Mesenchymal stem cell (in vitro differentiated cells and primary cell): ENCODE data around the gene GPATCH8.

Experiments used
- DNase-seq: peaks from one replicate; pipeline ENCODE4 v3.0.0-alpha.2; 2013
- H2AFZ ChIP-seq: one replicate; pipeline ENCODE4 v1.6.1; 2013; ENCODE audit warnings: low read depth, mild to moderate bottlenecking, control low read depth, inconsistent platforms, low read length, moderate library complexity
- H2AK5ac ChIP-seq: 2 replicates; pipeline ENCODE4 v1.6.1; 2013; ENCODE audit warnings: low read length, moderate library complexity, mild to moderate bottlenecking, inconsistent platforms; ENCODE audit not compliant: severe bottlenecking
- H2BK120ac ChIP-seq: one replicate; pipeline ENCODE4 v1.6.1; 2013; ENCODE audit warnings: low read depth, mild to moderate bottlenecking, inconsistent platforms, low read length, moderate library complexity
- H2BK12ac ChIP-seq, 2 experiments: one replicate each; pipeline ENCODE4 v1.6.1; 2013; ENCODE audit warnings: inconsistent platforms in 2 of 2, low read length in 2 of 2, mild to moderate bottlenecking in 2 of 2, moderate library complexity in 2 of 2, control low read depth in 1 of 2
- H2BK15ac ChIP-seq: one replicate; pipeline ENCODE4 v1.6.1; 2013; ENCODE audit warnings: mild to moderate bottlenecking, low read depth, inconsistent platforms; ENCODE audit not compliant: poor library complexity, severe bottlenecking
- H2BK5ac ChIP-seq: 2 replicates; pipeline ENCODE4 v1.6.1; 2013; ENCODE audit warnings: low read depth, mild to moderate bottlenecking, low read length, control low read depth, inconsistent platforms; ENCODE audit not compliant: poor library complexity, severe bottlenecking
- H3K14ac ChIP-seq, 2 experiments: one replicate each; pipeline ENCODE4 v1.6.1; 2013; ENCODE audit warnings: inconsistent platforms in 2 of 2, low read length in 2 of 2, control low read depth in 1 of 2, mild to moderate bottlenecking in 1 of 2, moderate library complexity in 1 of 2
- H3K18ac ChIP-seq, 2 experiments: one replicate each; pipeline ENCODE4 v1.6.1; 2013; ENCODE audit warnings: inconsistent platforms in 2 of 2, low read length in 2 of 2, control low read depth in 1 of 2, low read depth in 1 of 2, mild to moderate bottlenecking in 1 of 2
- H3K23ac ChIP-seq, 2 experiments: one replicate each; pipeline ENCODE4 v1.6.1; 2013; ENCODE audit warnings: inconsistent platforms in 2 of 2, low read length in 2 of 2, mild to moderate bottlenecking in 2 of 2, moderate library complexity in 2 of 2, control low read depth in 1 of 2
- H3K27ac ChIP-seq: 2 replicates; pipeline ENCODE4 v1.5.1; 2013; ENCODE audit warnings: mild to moderate bottlenecking, moderate library complexity, low read length, control low read depth, inconsistent platforms; ENCODE audit not compliant: poor library complexity, severe bottlenecking
- H3K27me3 ChIP-seq, 2 experiments: 2 replicates each; pipeline versions ENCODE4 v1.6.1 to v1.7.0; 2013; ENCODE audit warnings: low read length in 2 of 2, mild to moderate bottlenecking in 2 of 2, moderate library complexity in 2 of 2, control low read depth in 1 of 2, inconsistent platforms in 1 of 2; ENCODE audit not compliant: control insufficient read depth in 1 of 2, insufficient read depth in 1 of 2
- H3K36me3 ChIP-seq, 2 experiments: 2 replicates each; pipeline versions ENCODE4 v1.6.1 to v1.7.0; 2013; ENCODE audit warnings: low read length in 2 of 2, control low read depth in 1 of 2, inconsistent platforms in 1 of 2, low read depth in 1 of 2, mild to moderate bottlenecking in 1 of 2; ENCODE audit not compliant: insufficient read depth in 2 of 2, control insufficient read depth in 1 of 2
- H3K4ac ChIP-seq, 2 experiments: one replicate each; pipeline ENCODE4 v1.6.1; 2013; ENCODE audit warnings: inconsistent platforms in 2 of 2, low read length in 2 of 2, mild to moderate bottlenecking in 2 of 2, moderate library complexity in 2 of 2, control low read depth in 1 of 2, low read depth in 1 of 2
- H3K4me1 ChIP-seq: 2 replicates; pipeline ENCODE4 v1.6.1; 2013; ENCODE audit warnings: low read depth, low read length, control low read depth; ENCODE audit not compliant: control insufficient read depth, insufficient read depth
- H3K4me2 ChIP-seq: 2 replicates; pipeline ENCODE4 v1.6.1; 2013; ENCODE audit warnings: low read length, mild to moderate bottlenecking, inconsistent platforms; ENCODE audit not compliant: poor library complexity, severe bottlenecking
- H3K4me3 ChIP-seq, 2 experiments: 2 replicates each; pipeline versions ENCODE4 v1.5.1 to v1.7.0; 2013; ENCODE audit warnings: low read length in 2 of 2, mild to moderate bottlenecking in 2 of 2, control low read depth in 1 of 2, low read depth in 1 of 2; ENCODE audit not compliant: insufficient read depth in 1 of 2
- H3K79me1 ChIP-seq: replicated peaks from 2 replicates; pipeline ENCODE4 v1.6.1; 2013; ENCODE audit warnings: mild to moderate bottlenecking, control low read depth, low read length, inconsistent platforms; ENCODE audit not compliant: poor library complexity, severe bottlenecking
- H3K9ac ChIP-seq: 2 replicates; pipeline ENCODE4 v1.7.0; 2013; ENCODE audit warnings: mild to moderate bottlenecking, low read length, moderate library complexity
- H3K9me3 ChIP-seq: 2 replicates; pipeline ENCODE4 v1.7.0; 2013; ENCODE audit warnings: mild to moderate bottlenecking, low read length; ENCODE audit not compliant: control insufficient read depth
- H4K8ac ChIP-seq: one replicate; pipeline ENCODE4 v1.6.1; 2013; ENCODE audit warnings: inconsistent platforms, mild to moderate bottlenecking, low read length, moderate library complexity
- H4K91ac ChIP-seq: one replicate; pipeline ENCODE4 v1.6.1; 2013; ENCODE audit warnings: mild to moderate bottlenecking, low read length, inconsistent platforms
- WGBS: methylation state at CpG from one replicate; pipeline ENCODE4 v1.1.7; 2013; ENCODE audit warnings: mixed read lengths; 5-methylcytosine and 5-hydroxymethylcytosine counted together

Gene GPATCH8

DNA sequence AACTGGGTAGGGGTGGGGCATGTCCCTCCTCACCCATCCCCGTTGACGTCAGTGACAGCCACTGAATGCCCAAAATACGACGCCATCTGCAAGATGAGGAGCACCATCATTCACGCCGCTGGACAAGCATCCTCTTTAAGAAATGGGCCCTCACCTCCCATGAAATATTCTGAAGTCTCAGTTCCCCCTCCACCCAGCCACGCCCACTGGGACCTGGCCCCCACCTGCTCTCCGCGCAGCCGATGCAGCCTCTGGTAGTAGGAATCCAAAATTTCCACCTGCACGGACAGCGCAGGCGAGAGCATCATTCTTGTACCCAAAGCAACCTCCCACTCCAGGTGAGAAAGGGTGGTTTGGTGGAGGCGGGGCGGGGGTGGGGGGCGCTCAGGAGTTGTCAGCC is 119.3 kb downstream of the GPATCH8 start:
- no peaks in the 10 kb centered on the region for H3K9me3 ChIP-seq
- no peak overlapping the region for H3K23ac ChIP-seq
- H4K91ac ChIP-seq, result peak overlapping the region; percentile 27
- H3K14ac ChIP-seq, result no peak overlapping the region
- H2BK12ac ChIP-seq, result no peak overlapping the region
- H2BK120ac ChIP-seq, result no peak overlapping the region
- H2AFZ ChIP-seq, result no peak overlapping the region
- H3K18ac ChIP-seq, result no peak overlapping the region
- no peaks in the 10 kb centered on the region for H3K79me1 ChIP-seq
- 68% methylated on average over 13 of the region's 16 CpGs for WGBS
- H3K27me3 ChIP-seq, result peaks cover 34 to 65% of the 10 kb centered on the region in 2 experiments
- no peak overlapping the region for H3K4ac ChIP-seq
- H2AK5ac ChIP-seq, result no peak overlapping the region
- no peak overlapping the region for H3K27ac ChIP-seq
- H2BK5ac ChIP-seq, result no peak overlapping the region
- H3K9ac ChIP-seq, result no peak overlapping the region
- H3K4me1 ChIP-seq, result peaks cover 17% of the 10 kb centered on the region
- no peak overlapping the region for H3K4me3 ChIP-seq
- H3K36me3 ChIP-seq, result no peaks in the 10 kb centered on the region
- H2BK15ac ChIP-seq, result no peak overlapping the region
- DNase-seq, result no peak
- no peak overlapping the region for H4K8ac ChIP-seq
- no peak overlapping the region for H3K4me2 ChIP-seq

DNA sequence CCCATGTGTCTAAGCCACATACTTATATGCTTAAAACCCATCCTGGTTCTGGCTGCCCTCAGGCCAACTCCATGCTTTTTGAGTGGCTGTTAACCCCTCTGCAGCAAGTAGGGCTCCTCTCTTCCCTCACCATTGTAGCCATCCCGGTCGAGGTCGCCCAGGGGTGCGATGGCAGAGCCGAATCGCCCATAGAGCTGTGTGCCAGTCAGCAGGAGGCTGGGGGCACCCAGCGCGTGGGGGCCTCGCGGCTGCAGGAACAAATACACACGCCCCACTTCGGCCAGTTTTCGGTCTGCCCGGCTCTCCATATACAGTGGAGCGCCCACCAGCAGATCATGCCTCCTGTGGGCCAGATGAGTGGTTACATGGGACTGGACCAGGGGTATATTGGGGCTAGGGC is 119.8 kb downstream of the GPATCH8 start:
- no peak for DNase-seq
- no peak overlapping the region for H3K14ac ChIP-seq
- H3K9ac ChIP-seq, result no peak overlapping the region
- no peaks in the 10 kb centered on the region for H3K9me3 ChIP-seq
- no peak overlapping the region for H3K4ac ChIP-seq
- no peak overlapping the region for H4K8ac ChIP-seq
- no peak overlapping the region for H2AFZ ChIP-seq
- no peak overlapping the region for H2BK12ac ChIP-seq
- H3K18ac ChIP-seq, result no peak overlapping the region
- H3K4me2 ChIP-seq, result no peak overlapping the region
- no peak overlapping the region for H3K27ac ChIP-seq
- H2BK120ac ChIP-seq, result no peak overlapping the region
- no peak overlapping the region for H3K4me3 ChIP-seq
- H3K79me1 ChIP-seq, result no peaks in the 10 kb centered on the region
- H3K23ac ChIP-seq, result no peak overlapping the region
- WGBS, result 95% methylated on average over 15 of the region's 15 CpGs
- H2BK15ac ChIP-seq, result no peak overlapping the region
- H3K36me3 ChIP-seq, result no peaks in the 10 kb centered on the region
- H4K91ac ChIP-seq, result no peak overlapping the region
- no peak overlapping the region for H2AK5ac ChIP-seq
- no peak overlapping the region for H2BK5ac ChIP-seq
- peaks cover 17% of the 10 kb centered on the region for H3K4me1 ChIP-seq
- H3K27me3 ChIP-seq, result peaks cover 34 to 68% of the 10 kb centered on the region in 2 experiments

DNA sequence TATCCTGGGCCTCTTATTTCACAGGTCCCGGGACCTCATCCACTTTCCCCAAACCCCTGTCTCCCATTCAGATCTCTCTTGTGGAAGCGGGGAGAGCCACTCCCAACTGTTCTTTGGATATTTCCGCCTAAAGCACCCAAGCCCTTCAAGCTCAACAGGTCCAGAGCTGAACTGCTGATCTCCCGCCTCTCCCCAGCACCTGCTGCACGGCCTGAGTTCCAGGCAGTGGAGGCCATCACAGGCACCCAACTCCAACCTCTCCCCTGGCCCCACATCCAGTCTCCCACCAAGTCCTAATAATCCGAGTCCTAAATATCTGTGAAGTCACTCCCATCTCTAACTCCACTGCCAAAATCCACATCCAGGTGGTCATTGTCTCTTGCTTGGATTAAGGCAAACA is 120.3 kb downstream of the GPATCH8 start:
- Histone ChIP-seq H3K14ac (no peak overlapping the region), H3K36me3 (no peaks in the 10 kb centered on the region), H2AFZ (no peak overlapping the region), H2AK5ac (no peak overlapping the region), H3K4ac (no peak overlapping the region), H3K23ac (no peak overlapping the region), H4K91ac (no peak overlapping the region), H3K9me3 (no peaks in the 10 kb centered on the region), H3K27me3 (peaks cover 34 to 71% of the 10 kb centered on the region in 2 experiments), H3K27ac (no peak overlapping the region), H4K8ac (no peak overlapping the region), H2BK120ac (no peak overlapping the region), H3K4me1 (peaks cover 17% of the 10 kb centered on the region), H3K18ac (no peak overlapping the region), H3K9ac (no peak overlapping the region), H3K79me1 (no peaks in the 10 kb centered on the region), H2BK15ac (no peak overlapping the region), H2BK12ac (no peak overlapping the region), H2BK5ac (no peak overlapping the region), H3K4me3 (no peak overlapping the region), H3K4me2 (no peak overlapping the region)
- WGBS, result 88% methylated on average over 6 of the region's 6 CpGs
- DNase-seq, result no peak

DNA sequence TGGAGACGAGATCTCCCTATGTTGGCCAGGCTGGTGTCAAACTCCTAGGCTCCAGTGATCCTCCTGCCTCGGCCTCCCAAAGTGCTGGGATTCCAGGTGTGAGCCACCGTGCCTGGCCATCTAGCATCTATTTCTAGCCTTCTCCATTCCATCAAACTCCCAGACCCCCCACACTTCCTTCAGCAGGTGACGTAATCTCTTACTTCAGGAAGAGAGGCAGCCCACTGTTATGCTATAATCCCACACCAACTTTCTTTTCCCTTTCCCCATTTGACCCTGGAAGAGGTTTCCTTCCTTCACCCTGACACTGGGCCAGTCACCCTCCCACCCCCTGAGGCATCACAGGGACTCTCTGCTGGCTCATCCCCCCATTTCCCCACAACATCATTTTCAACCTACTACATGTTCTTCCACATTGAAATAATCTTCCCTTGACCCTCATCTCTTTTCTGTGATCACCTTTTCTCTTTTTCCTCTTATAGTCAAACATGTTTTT is 121.3 kb downstream of the GPATCH8 start:
- Histone ChIP-seq H3K18ac (no peak overlapping the region), H3K14ac (no peak overlapping the region), H3K9me3 (no peaks in the 10 kb centered on the region), H3K4me2 (no peak overlapping the region), H2AK5ac (no peak overlapping the region), H2AFZ (no peak overlapping the region), H2BK15ac (no peak overlapping the region), H3K4me1 (peaks cover 17% of the 10 kb centered on the region), H3K79me1 (no peaks in the 10 kb centered on the region), H3K9ac (no peak overlapping the region), H2BK120ac (no peak overlapping the region), H3K23ac (no peak overlapping the region), H4K91ac (no peak overlapping the region), H2BK12ac (no peak overlapping the region), H3K36me3 (no peaks in the 10 kb centered on the region), H3K4ac (no peak overlapping the region), H3K4me3 (no peak overlapping the region), H3K27me3 (peaks cover 34 to 76% of the 10 kb centered on the region in 2 experiments), H2BK5ac (no peak overlapping the region), H3K27ac (no peak overlapping the region), H4K8ac (no peak overlapping the region)
- DNase-seq, result no peak
- WGBS, result 86% methylated on average over 4 of the region's 4 CpGs
